VCaP (cell line): Measurements from ENCODE around the gene SLC24A3.

ENCODE experiments used
- H3K27ac ChIP-seq: fragments of 450-650 bp; 2 replicates; pipeline ENCODE4 v1.5.1; 2017
- CTCF ChIP-seq: fragments of 450-650 bp; conservative IDR thresholded peaks from 2 replicates; pipeline ENCODE4 v1.5.1; 2017; ENCODE audit warnings: mild to moderate bottlenecking, moderate library complexity

Gene SLC24A3

GRCh38 chr20:19522836-19523590, 310.6 kb downstream of the SLC24A3 start:
- no peak for TF ChIP-seq CTCF
- H3K27ac ChIP-seq, result peak overlapping the region; percentile 74; the same call in 1 of the 2 replicates

DNA sequence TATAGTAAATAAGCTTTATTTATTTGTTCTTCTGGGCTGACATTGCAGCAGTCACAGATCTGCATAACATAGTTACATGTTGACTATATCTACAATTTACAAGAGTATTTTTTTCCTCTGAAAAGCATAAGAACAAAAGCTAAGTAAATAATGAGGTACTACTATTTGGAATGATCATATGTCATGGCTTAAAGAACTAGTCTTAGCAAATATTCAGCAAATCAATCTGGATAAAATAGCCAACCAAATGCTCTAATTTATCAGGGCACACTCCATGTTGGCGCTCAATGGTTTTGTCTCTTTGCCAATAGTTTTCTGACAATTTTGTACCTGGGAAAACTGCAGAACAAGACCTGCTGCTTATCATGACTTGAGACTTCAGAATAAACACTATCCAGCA, 312.2 kb downstream of the SLC24A3 start:
- peak overlapping the region; percentile 74 for H3K27ac ChIP-seq
- no peak for TF ChIP-seq CTCF

GRCh38 chr20:19527509-19527908, 315.1 kb downstream of the SLC24A3 start:
- TF ChIP-seq CTCF, result no peak
- H3K27ac ChIP-seq, result no peak overlapping the region

DNA sequence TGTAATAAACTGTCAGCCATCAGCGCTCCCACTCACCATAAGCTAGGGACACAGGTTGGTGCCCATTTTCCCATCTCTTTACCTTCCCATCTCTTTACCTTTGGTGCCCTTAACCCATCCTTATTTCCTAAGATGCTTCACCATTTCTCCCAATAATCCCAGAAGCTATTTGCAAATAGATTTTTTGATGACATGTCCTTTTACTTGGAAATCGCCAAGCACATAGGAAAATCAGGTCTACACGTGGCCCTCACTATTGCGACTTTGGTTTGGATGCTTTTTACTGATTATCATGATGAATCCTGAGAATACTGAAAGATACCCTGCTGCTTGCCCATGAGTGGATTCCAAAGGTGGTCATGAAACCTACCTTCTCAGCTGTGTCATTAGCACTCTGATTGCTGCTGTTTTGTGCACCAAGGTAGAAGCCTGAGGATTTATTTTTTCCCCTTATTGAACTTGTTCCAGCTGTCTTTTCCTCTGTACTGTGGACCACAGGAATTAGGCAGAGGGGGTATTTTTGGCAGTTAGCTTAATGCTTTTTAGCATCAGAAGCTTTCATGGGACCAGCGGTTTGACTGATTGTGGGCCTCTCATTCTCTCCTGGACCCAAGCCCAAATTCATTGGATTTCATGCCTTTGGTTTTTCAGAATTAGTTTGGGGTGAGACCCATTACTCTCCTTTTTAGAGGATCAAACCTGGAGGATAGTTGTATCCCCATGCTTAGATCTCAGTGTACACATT, 316.0 kb downstream of the SLC24A3 start:
- no peak for TF ChIP-seq CTCF

DNA sequence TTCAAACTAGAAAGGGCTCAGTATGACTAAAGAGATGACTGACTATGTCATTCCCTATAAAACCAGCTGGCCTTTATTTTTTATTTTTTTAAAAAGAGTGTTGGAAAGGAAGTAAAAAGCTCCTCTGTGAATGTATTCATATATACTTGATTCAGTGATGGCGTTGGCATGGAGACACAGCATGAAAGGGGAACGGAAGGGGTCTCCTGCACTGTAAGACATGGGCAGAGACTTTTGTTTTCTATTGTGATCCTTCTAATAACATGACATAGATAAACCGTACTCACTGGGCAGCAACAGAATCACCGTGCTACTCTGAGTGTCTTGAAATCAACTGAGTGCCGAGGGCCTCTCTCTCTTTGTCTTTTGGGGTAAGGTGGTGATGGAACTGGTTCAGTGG, 317.6 kb downstream of the SLC24A3 start:
- H3K27ac ChIP-seq, result no peak overlapping the region
- no peak for TF ChIP-seq CTCF

More for the DNA sequence above, 316.0 kb downstream of the SLC24A3 start:
- no peak overlapping the region for H3K27ac ChIP-seq

DNA sequence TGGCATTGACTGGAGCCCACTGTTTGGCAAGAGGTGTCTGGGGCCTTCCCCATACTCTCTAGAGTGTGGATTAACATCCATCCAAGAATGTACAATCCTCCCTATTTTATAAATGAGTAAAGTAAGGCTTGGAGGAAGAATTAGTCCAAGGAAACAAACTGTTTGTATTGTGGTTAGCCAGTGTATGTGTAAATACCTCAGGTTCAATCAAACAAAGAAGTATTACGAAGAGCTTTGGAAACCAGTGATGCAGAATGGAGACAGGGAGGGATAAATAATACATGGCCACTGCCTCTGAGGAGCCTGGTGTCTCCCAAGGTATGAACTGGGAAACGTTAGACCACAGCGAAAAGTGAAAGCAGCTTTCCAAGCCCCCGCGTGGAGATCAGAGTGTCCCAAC, 319.0 kb downstream of the SLC24A3 start:
- TF ChIP-seq CTCF, result no peak
- no peak overlapping the region for H3K27ac ChIP-seq

DNA sequence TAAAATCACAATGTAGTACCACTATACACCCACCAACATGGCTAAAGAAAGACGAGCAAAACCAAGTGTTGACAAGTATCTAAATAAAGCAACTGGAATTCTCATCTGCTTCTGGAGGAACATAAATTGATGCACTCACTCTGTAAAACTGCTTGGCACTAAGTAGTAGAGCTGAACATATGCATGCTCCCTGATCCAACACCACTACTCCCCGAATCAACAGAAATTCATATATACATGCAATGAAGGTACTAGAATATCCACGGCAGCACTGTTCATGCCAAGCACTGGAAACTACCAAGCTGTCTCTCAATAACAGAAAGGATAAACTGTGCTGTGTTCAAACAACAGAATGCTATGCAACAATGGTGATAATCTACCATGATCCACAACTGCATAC, 326.1 kb downstream of the SLC24A3 start:
- no peak overlapping the region for H3K27ac ChIP-seq
- no peak for TF ChIP-seq CTCF
